LNCAP (cell line): Measurements from ENCODE around the gene GUK1.

ENCODE experiments used
- CTCF ChIP-seq: fragments of 450-650 bp; IDR thresholded peaks from 2 replicates; pipeline ENCODE4 v1.5.1; 2017; ENCODE audit warnings: mild to moderate bottlenecking

The GUK1 gene

GRCh38 chr1:228145463-228146416 is 5.7 kb downstream of the GUK1 start:
- no peak for TF ChIP-seq CTCF

- TF ChIP-seq CTCF: no peak
These were observed 6.5 kb downstream of the GUK1 start for GRCh38 chr1:228146417-228147150.

- TF ChIP-seq CTCF: no peak
These were observed 7.1 kb downstream of the GUK1 start for GRCh38 chr1:228147151-228147693.

- no peak for TF ChIP-seq CTCF
These were observed 7.7 kb downstream of the GUK1 start for GRCh38 chr1:228147768-228148167.

GRCh38 chr1:228148196-228148861 is 8.2 kb downstream of the GUK1 start:
- no peak for TF ChIP-seq CTCF

GRCh38 chr1:228148935-228149405 is 8.9 kb downstream of the GUK1 start:
- TF ChIP-seq CTCF: no peak

GRCh38 chr1:228149406-228150119 is 9.5 kb downstream of the GUK1 start, which contains the start of gene GJC2:
Gene GJC2, plus strand, starts transcription at chr1:228149930. Its CDS starts 7,829 bp downstream, at chr1:228157759.
- TF ChIP-seq CTCF: no peak
